Suprapubic skin (tissue), 4 donors: ENCODE data around the gene PPIL3. TPM values are rescaled to one million over a fixed set of nuclear protein-coding genes. Genes with fewer than 3 reads are reported as not detected.
A peak's percentile ranks its signal among the peaks of the same experiment; 100 is the strongest.
"Not testable (repeated sequence)": the region's sequence is repeated elsewhere in the genome, so short reads cannot be mapped to it uniquely, and the experiment has no call there.

ENCODE experiments used
- DNase-seq, 2 donors: peaks; one replicate each; pipeline ENCODE4 v3.0.0-alpha.2; 2019; ENCODE audit warnings: low spot score in 2 of 2
- H3K27ac ChIP-seq: fragments of 200-600 bp; sonication (generic); one replicate; pipeline ENCODE4 v1.5.1; 2019
- H3K27me3 ChIP-seq: fragments of 200-600 bp; sonication (generic); one replicate; pipeline ENCODE4 v1.5.1; 2019
- H3K36me3 ChIP-seq: fragments of 200-600 bp; sonication (generic); one replicate; pipeline ENCODE4 v1.5.1; 2019
- H3K4me1 ChIP-seq: fragments of 200-600 bp; sonication (generic); one replicate; pipeline ENCODE4 v1.5.1; 2019
- H3K4me3 ChIP-seq: fragments of 200-600 bp; sonication (generic); one replicate; pipeline ENCODE4 v1.5.1; 2019; ENCODE audit warnings: mild to moderate bottlenecking
- H3K9me3 ChIP-seq: fragments of 200-600 bp; sonication (generic); one replicate; pipeline ENCODE4 v1.5.1; 2019
- CTCF ChIP-seq, 2 donors: fragments of 200-600 bp in 1 of 2; fragments of 450-650 bp in 1 of 2; sonication (generic) in 1 of 2; IDR thresholded peaks; one replicate each; pipeline ENCODE4 v1.5.1; 2016 to 2019; ENCODE audit warnings: antibody characterized with exemption in 2 of 2, mild to moderate bottlenecking in 1 of 2, moderate library complexity in 1 of 2
- EP300 ChIP-seq: sonication (generic); formaldehyde crosslinking; IDR thresholded peaks from one replicate; pipeline ENCODE4 v1.6.1; 2017; ENCODE audit warnings: antibody characterized with exemption
- POLR2A ChIP-seq, 2 donors: fragments of 450-650 bp; IDR thresholded peaks; one replicate each; pipeline ENCODE4 v1.6.1; 2017; ENCODE audit warnings: antibody characterized with exemption in 2 of 2, mild to moderate bottlenecking in 2 of 2, moderate library complexity in 2 of 2
- POLR2AphosphoS5 ChIP-seq, 3 donors: sonication (generic); formaldehyde crosslinking; IDR thresholded peaks; one replicate each; pipeline ENCODE4 v1.6.1; 2017; ENCODE audit warnings: antibody characterized with exemption in 3 of 3
- WGBS: methylation state at CpG from one replicate; pipeline ENCODE4 v1.1.5; 2018; 5-methylcytosine and 5-hydroxymethylcytosine counted together
- total RNA-seq, 4 donors: library from RNA; depleted of rRNA; stranded (reverse); fragments of >200 nt; gene quantifications; one replicate each; pipeline ENCODE4 v1.1.0, GENCODE V29; 2016

Gene PPIL3
- total RNA-seq, 4 donors from 2014 or later, result 17.4 to 75.8 (median 22.5) TPM

GRCh38 chr2:200913654-200914053 is 24.8 kb upstream of the PPIL3 start:
- Histone ChIP-seq H3K4me1 (no peaks in the 10 kb centered on the region), H3K4me3 (no peak overlapping the region), H3K36me3 (peaks cover 84% of the 10 kb centered on the region), H3K9me3 (no peaks in the 10 kb centered on the region), H3K27ac (no peak overlapping the region), H3K27me3 (no peaks in the 10 kb centered on the region)
- no peak for DNase-seq
- TF ChIP-seq CTCF (IDR thresholded peaks at IDR 0.05) (no peak), POLR2A (IDR thresholded peaks at IDR 0.05) (no peak), POLR2AphosphoS5 (IDR thresholded peaks at IDR 0.05) (no peak), EP300 (no peak)

- WGBS, result 92% methylated on average over 4 of the region's 4 CpGs
- Histone ChIP-seq H3K9me3 (no peaks in the 10 kb centered on the region), H3K27me3 (no peaks in the 10 kb centered on the region), H3K36me3 (peaks cover 54% of the 10 kb centered on the region), H3K27ac (no peak overlapping the region), H3K4me1 (no peaks in the 10 kb centered on the region), H3K4me3 (no peak overlapping the region)
- TF ChIP-seq POLR2AphosphoS5 (IDR thresholded peaks at IDR 0.05) (no peak), CTCF (IDR thresholded peaks at IDR 0.05) (no peak), EP300 (no peak), POLR2A (IDR thresholded peaks at IDR 0.05) (no peak)
- no peak for DNase-seq
These were observed 21.1 kb upstream of the PPIL3 start for GRCh38 chr2:200909958-200910357.

GRCh38 chr2:200905618-200906296 is 16.9 kb upstream of the PPIL3 start:
- H3K36me3 ChIP-seq, result peaks cover 44% of the 10 kb centered on the region
- no peak for DNase-seq
- 41% methylated on average over 2 of the region's 2 CpGs for WGBS

GRCh38 chr2:200901459-200902072 is 12.7 kb upstream of the PPIL3 start:
- no peak overlapping the region for H3K4me3 ChIP-seq
- H3K9me3 ChIP-seq, result no peaks in the 10 kb centered on the region
- H3K27me3 ChIP-seq, result no peaks in the 10 kb centered on the region
- no peak for TF ChIP-seq POLR2A (IDR thresholded peaks at IDR 0.05)
- TF ChIP-seq CTCF (IDR thresholded peaks at IDR 0.05), result peak; percentile 72 to 81
- TF ChIP-seq POLR2AphosphoS5 (IDR thresholded peaks at IDR 0.05), result no peak
- no peak for TF ChIP-seq EP300
- 6% methylated on average over 4 of the region's 4 CpGs for WGBS
- H3K4me1 ChIP-seq, result no peaks in the 10 kb centered on the region
- peaks cover 63% of the 10 kb centered on the region for H3K36me3 ChIP-seq
- no peak overlapping the region for H3K27ac ChIP-seq
- DNase-seq, result peak; percentile 67 to 83

More at GRCh38 chr2:200905618-200906296, 16.9 kb upstream of the PPIL3 start:
- Histone ChIP-seq H3K4me1 (no peaks in the 10 kb centered on the region), H3K27ac (no peak overlapping the region), H3K4me3 (no peak overlapping the region), H3K9me3 (no peaks in the 10 kb centered on the region), H3K27me3 (no peaks in the 10 kb centered on the region)
- TF ChIP-seq POLR2A (IDR thresholded peaks at IDR 0.05), result no peak
- peak; percentile 2 to 49 for TF ChIP-seq CTCF (IDR thresholded peaks at IDR 0.05)

GRCh38 chr2:200899482-200899881 is 10.6 kb upstream of the PPIL3 start:
- TF ChIP-seq POLR2A (IDR thresholded peaks at IDR 0.05) (no peak), POLR2AphosphoS5 (IDR thresholded peaks at IDR 0.05) (no peak), CTCF (IDR thresholded peaks at IDR 0.05) (no peak), EP300 (no peak)
- no peaks in the 10 kb centered on the region for H3K4me1 ChIP-seq
- H3K9me3 ChIP-seq, result no peaks in the 10 kb centered on the region
- no peak for DNase-seq
- H3K36me3 ChIP-seq, result peaks cover 79% of the 10 kb centered on the region
- H3K27me3 ChIP-seq, result no peaks in the 10 kb centered on the region
- no peak overlapping the region for H3K27ac ChIP-seq
- no peak overlapping the region for H3K4me3 ChIP-seq

GRCh38 chr2:200881715-200882249 is 7.1 kb downstream of the PPIL3 start:
- H3K27ac ChIP-seq, DNase-seq, H3K4me3 ChIP-seq, H3K9me3 ChIP-seq, H3K4me1 ChIP-seq, H3K27me3 ChIP-seq: not testable (repeated sequence)
- 83% methylated on average over 2 of the region's 2 CpGs for WGBS
- H3K36me3 ChIP-seq, result peaks cover 73% of the 10 kb centered on the region
